ENCODE measurements around the gene TICAM2. TPM values are rescaled to one million over a fixed set of nuclear protein-coding genes. Genes with fewer than 3 reads are reported as not detected.

Gene TICAM2
- total RNA-seq, 1 experiment from 2014 or later, result 0.24 TPM

DNA sequence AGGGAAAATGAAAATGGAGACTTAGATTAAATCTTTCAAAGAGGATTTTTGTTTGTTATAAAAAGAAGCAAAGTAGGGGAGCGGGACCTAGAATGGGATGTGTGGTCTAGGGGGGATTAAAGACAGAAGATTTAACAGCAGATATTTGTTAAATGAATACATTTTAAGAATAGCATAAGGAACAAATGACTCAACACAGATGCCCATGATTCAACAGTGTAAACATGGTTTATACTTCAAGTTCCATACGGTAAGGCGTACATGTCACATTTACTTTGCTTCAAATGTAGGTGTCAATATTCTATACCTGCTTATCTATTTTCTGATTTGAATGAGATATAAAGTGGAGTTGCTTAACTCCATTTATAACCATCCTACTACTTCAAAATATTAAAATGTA, 1.5 kb downstream of the TICAM2 start:
- Histone ChIP-seq H3T11ph (ENCODE audit: low read length) (no peak overlapping the region), H2BK5ac (ENCODE audit: insufficient read length, low read length) (no peak overlapping the region), H2AK5ac (ENCODE audit: insufficient read length, low read length) (no peak overlapping the region), H4K91ac (ENCODE audit: insufficient read length, low read depth, low read length) (no peak overlapping the region), H4K8ac (replicated peaks; ENCODE audit: insufficient read length, low read depth, low read length) (no peak overlapping the region), H3K9ac (ENCODE audit: extremely low read depth, insufficient read length, low read length) (no peak overlapping the region), H2BK20ac (ENCODE audit: low read depth, low read length, poor library complexity, severe bottlenecking) (no peak overlapping the region), H2BK15ac (ENCODE audit: low read depth, low read length) (no peak overlapping the region), H3K4me1 (ENCODE audit: insufficient read depth, low read length) (peaks cover 2% of the 10 kb centered on the region; the same call in 1 of the 2 replicates), H4K20me1 (ENCODE audit: control insufficient read depth, insufficient read depth, insufficient read length) (no peaks in the 10 kb centered on the region), H4K5ac (ENCODE audit: insufficient read length, low read depth, low read length) (no peak overlapping the region), H2BK12ac (ENCODE audit: insufficient read length, low read depth, low read length) (no peak overlapping the region), H3K27me3 (ENCODE audit: insufficient read depth, low read length) (no peaks in the 10 kb centered on the region), H3K79me1 (ENCODE audit: insufficient read depth, low read depth, low read length, poor library complexity, severe bottlenecking) (no peaks in the 10 kb centered on the region), H3K9me3 (ENCODE audit: control insufficient read depth, low read depth, low read length) (no peaks in the 10 kb centered on the region), H3K23me2 (ENCODE audit: insufficient read length, low read depth, low read length, poor library complexity, severe bottlenecking) (peaks cover 10% of the 10 kb centered on the region), H3K79me2 (ENCODE audit: insufficient read depth, low read length) (no peaks in the 10 kb centered on the region), H2AFZ (ENCODE audit: low read length) (no peak overlapping the region), H3K56ac (ENCODE audit: insufficient read length, low read depth, low read length) (no peak overlapping the region), H2BK120ac (ENCODE audit: low read depth, low read length, poor library complexity, severe bottlenecking) (no peak overlapping the region), H3K14ac (ENCODE audit: insufficient read depth, low read length) (no peak overlapping the region), H3K4me2 (ENCODE audit: insufficient read depth, insufficient read length, low read length) (no peak overlapping the region), H3K27ac (ENCODE audit: insufficient read length, low read depth, low read length) (no peak overlapping the region), H3K4ac (ENCODE audit: low read depth, low read length) (no peak overlapping the region), H3K18ac (ENCODE audit: insufficient read length, low read depth, low read length) (no peak overlapping the region), H3K23ac (ENCODE audit: insufficient read length, low read depth, low read length) (no peak overlapping the region)
- Mint-ChIP-seq H3K27ac (no peak overlapping the region), H3K9me3 (no peaks in the 10 kb centered on the region), H3K36me3 (ENCODE audit: insufficient read depth in 1 of 3, low read depth in 3 of 3) (peaks cover 0 to 2% (median 0%) of the 10 kb centered on the region in 3 experiments; a peak in 1 of 7 replicates), H3K27me3 (ENCODE audit: low read depth) (no peaks in the 10 kb centered on the region), H3K4me3 (no peak overlapping the region), H3K4me1 (peaks cover 15 to 20% of the 10 kb centered on the region in 2 experiments)
- no CpG with 5 or more reads among the region's 3 CpGs for WGBS (ENCODE audit: extremely low coverage, insufficient read length, low lambda C conversion rate)
- DNase-seq, result no peak
- TF ChIP-seq CTCF (conservative IDR thresholded peaks at IDR 0.05), result no peak

Data from H9 (cell line).